HCEC 1CT (cell line): ENCODE results near the gene FGFRL1.
"Not testable (repeated sequence)": the region's sequence is repeated elsewhere in the genome, so short reads cannot be mapped to it uniquely, and the experiment has no call there.

Experiments used
- DNase-seq: peaks from one replicate; pipeline ENCODE4 v3.0.0-alpha.2; 2017

FGFRL1 gene

GRCh38 chr4:1041936-1042330 is 30.5 kb downstream of the FGFRL1 start:
- DNase-seq, result no peak

DNA sequence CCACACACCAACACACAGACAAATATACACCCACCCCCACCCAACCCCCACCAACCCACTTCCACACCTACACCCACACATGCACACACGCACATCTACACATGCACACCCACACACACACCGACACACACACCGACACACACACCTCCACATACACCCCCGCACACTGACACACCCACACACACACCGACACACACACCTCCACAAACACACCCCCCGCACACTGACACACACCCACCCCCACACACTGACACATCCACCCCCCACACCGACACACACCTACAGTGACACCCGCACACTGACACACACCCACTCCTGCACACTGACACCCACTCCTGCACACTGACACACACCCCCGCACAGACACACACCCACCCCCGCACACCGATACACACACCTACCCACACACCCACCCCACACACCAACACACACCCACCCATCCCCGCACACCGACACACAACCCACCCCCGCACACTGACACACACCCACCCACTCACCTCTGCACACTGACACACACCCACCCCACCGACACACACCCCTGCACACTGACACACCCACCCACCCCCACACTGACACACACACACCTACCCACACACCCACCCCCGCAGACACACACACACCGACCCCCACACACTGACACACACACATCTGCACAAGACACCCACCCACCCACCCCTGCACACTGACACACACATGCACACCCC is 31.1 kb downstream of the FGFRL1 start:
- DNase-seq, result no peak

- no peak for DNase-seq
These were observed 31.7 kb downstream of the FGFRL1 start for GRCh38 chr4:1043162-1043561.

DNA sequence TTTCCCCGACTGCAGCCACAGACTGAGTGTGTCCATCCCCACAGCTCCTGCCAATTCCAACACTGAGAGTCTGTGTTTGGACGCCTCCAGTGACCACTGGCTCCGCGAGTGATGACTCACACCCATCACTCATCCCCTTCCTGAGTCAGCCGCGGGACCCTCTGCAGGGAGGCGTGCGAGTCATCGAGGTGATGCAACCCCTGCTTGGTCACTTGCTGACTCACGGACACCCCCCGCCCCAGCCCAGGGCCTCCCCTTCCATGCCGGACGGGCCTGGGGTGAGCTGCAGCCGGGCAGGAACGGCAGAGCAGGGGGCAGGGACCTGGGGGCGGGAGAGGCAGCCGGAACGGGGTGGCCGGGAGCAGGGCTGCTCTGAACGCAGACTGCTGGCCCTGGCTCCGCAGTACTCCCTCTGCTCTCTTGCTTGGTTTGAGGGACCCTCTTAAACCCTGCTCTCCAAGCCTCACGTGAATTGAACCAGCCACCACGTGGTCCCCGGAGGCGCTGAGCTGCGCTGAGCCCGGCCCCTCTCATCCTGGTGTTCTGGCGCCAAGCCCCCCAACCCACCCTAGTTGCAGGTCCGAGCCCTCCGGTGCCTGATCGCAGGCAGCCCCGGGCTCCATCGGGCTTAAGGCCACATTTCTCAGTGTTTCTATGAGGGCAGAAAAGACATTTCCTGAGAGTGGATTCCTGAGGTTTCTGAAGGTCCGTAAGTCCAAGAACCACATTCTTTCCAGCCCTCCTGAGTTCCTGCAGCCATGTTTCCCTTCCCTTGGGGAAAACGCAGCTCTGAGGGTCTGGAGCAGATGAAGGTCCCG is 32.4 kb downstream of the FGFRL1 start:
- DNase-seq, result peak; percentile 95

- no peak for DNase-seq
These were observed 33.2 kb downstream of the FGFRL1 start for GRCh38 chr4:1044469-1045192.

GRCh38 chr4:1045193-1045594 is 33.8 kb downstream of the FGFRL1 start:
- no peak for DNase-seq

GRCh38 chr4:1045595-1046201 is 34.3 kb downstream of the FGFRL1 start:
- DNase-seq, result no peak

DNA sequence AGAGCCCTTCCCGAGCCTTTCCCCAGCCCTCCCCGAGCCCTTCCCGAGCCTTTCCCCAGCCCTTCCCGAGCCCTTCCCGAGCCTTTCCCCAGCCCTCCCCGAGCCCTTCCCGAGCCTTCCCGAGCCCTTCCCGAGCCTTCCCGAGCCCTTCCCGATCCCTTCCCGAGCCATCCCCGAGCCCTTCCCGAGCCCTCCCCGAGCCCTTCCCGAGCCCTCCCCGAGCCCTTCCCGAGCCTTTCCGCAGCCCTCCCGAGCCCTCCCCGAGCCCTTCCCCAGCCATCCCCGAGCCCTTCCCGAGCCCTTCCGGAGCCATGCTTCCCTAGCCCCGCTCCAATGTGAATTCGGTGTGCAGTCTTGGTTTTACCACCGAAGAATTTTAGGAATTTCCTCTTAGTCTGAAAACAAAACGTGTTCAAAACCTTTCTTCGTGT is 35.2 kb downstream of the FGFRL1 start:
- peak; percentile 34 for DNase-seq

GRCh38 chr4:1047106-1047975 is 35.9 kb downstream of the FGFRL1 start:
- DNase-seq, result no peak

DNA sequence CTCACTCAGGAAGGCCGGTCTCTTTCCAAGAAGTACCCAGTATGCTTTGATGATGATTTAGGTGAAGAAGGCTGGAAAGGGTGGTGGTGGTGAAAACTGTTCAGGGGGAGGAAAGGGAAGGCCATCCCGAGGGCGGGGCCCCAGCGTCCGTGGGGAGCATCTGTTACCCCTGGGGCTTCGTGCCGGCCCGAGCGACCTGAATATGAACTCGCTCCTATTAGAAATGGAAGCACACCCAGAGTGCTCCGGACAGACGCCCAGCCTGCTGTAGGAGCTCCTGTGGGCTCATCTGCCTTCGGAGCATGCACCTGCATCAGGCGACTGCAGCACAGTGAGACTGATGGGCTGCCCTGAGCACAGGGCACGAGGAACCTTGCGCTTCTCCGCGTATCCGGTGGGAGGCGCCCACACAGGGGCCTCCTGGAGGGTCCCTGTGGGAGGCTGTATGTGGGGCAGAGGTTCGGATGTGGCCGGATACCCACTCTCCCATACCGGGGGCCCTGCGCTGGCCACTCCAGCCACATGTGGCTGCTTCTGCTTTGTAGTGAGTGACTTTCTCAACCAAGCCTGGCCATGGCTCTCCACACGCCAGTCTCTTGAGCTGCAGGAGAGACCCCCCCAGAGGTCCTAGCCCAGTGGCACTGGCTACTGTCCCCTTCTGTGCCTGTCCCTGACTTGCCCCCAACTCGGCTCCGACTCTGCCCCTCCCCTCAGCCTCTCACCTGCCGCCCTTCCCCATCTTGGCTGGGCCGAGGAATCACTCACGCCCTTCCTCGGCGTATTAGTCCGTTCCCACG is 36.7 kb downstream of the FGFRL1 start:
- DNase-seq, result no peak

DNA sequence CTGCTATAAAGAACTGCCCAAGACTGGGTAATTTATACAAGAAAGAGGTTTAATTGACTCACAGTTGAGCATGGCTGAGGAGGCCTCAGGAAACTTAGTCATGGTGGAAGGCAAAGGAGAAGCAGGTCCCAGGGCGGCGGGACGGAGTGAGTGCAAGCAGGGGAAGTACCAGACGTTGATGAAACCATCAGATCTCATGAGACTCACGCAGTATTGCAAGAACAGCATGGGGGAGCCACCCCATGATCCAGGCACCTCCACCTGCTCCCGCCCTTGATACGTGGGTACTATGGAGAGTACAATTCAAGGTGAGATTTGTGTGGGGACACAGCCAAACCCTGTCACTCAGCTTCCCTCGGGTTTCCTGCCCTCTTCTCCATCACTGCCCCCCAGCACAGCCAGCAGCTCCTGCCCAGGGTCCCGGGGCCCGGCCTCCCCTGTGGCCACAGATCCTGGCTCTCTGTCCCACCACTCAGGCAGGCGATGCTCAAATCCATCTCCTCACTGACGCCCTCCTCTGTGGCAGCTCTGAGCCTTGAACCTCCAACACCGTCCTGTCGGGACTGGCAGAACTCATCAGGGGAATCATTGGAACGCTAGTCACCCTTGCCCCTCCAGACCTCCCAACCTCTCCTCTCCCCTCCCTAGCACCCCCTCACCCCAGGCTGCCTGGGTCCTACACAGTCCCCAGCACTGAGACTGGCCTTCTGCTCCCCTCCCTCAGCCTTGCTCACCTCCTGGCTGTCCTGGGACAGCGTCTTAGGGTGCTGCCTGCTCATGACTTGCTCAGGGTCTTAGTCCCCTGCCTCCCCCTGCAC is 37.6 kb downstream of the FGFRL1 start:
- no peak for DNase-seq

- no peak for DNase-seq
These were observed 38.1 kb downstream of the FGFRL1 start for GRCh38 chr4:1049591-1049905.

DNA sequence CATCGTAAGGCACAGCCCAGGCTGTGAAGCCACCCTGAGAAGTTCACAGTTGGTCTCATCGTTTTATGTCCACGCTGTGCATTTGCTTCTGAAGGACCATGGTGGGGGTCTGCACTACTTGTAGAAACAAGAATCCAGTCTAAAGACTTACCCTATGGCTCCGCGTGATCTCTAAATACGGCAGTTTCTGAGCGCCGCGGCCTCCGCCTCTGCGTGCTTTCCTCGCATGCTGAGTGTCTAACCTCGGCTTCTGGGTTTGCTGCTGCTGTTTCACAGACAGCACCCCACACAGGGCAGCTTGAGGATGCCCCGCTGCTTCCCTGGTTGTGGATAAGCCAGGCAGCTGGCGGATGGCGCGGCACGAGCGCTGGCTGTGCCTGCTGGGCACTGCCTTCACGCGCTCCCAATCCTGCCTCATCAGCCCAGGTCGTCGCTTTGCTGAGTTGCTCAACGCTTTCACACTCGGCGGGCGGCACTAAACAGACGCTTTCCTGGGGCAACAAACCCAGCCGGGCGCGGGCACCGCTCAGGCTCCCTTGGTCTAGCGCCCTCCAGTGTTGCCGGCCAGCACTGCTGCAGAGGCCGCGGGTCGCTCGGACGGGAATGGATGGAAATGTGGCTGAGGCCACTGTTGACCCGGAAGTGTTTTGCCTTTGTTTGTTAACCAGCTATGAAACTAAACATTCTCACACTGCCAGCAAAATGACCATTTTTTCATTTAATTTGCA is 39.2 kb downstream of the FGFRL1 start:
- DNase-seq, result no peak

GRCh38 chr4:1051472-1051871 is 40.0 kb downstream of the FGFRL1 start:
- no peak for DNase-seq

DNA sequence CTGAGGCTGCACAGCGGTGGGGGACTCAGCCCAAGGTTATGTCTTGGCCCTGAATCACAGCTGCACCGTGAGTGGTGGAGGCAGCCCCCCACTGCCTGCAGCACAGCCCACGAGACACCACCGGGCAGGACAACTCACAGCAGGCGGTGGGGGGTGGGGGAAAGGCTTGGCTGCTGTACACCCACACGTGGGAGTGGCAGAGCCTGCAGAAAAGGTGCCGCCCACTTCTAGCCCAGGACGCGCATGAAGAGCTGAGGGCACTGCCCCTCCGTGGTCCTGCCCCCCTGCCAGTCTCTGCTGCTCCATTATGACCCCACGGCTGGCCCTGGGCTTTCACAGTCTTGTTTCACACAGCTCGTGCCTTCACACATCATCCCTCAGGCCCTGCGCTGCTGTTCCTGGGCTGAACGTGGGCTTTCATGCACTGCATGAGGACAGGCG is 40.8 kb downstream of the FGFRL1 start:
- no peak for DNase-seq

DNA sequence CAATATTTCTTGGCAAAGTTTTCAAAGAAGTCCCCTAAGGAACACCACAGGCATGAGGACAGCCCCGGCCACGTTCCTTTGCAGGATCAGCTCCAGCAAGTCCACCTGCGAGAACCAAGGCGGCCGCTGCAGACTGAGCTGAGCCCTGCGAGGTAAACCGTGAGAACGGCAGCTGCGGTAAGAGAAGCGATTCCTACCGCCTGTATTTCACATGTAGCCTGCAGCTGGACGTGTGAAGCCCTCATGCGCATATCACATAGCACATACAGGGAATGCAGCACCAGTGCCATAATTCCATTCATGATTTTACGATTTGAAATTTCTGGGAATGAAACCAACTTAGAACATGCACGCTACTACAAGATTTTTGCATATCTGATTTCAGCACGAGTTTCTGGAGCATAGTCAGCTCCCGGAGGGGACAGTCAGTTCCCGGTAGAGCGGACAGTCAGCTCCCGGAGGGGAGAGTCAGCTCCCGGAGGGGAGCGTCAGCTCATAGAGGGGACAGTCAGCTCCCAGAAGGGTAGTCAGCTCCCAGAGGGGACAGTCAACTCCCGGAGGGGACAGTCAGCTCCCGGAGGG is 41.7 kb downstream of the FGFRL1 start:
- no peak for DNase-seq

DNA sequence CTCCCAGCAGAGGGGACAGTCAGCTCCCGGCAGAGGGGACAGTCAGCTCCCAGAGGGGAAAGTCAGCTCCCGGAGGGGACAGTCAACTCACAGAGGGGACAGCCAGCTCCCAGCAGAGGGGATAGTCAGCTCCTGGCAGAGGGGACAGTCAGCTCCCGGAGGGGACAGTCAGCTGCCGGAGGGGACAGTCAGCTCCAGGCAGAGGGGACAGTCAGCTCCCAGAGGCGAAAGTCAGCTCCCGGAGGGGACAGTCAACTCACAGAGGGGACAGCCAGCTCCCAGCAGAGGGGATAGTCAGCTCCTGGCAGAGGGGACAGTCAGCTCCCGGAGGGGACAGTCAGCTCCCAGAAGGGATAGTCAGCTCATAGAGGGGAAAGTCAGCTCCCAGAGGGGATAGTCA is 42.5 kb downstream of the FGFRL1 start:
- DNase-seq, result not testable (repeated sequence)

GRCh38 chr4:1054696-1055242 is 43.3 kb downstream of the FGFRL1 start:
- DNase-seq, result not testable (repeated sequence)

DNA sequence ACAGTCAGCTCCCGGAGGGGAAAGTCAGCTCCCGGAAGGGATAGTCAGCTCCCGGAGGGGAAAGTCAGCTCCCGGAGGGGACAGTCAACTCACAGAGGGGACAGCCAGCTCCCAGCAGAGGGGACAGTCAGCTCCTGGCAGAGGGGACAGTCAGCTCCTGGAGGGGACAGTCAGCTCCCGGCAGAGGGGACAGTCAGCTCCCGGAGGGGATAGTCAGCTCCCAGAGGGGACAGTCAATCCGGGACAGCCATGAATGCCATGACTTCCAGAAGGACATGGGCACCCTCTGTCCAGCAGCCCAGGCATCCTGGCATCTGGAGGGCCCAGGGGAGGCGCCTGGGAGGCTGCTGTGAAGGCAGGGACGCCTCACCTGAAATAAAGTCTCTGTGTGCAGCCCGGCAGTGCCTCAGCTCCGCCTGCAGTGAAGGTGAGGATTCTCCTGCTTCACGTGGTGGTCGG is 43.8 kb downstream of the FGFRL1 start:
- not testable (repeated sequence) for DNase-seq
